OCI-LY1 (cell line): ENCODE data around the gene ATP11A.

Experiments used
- H2AFZ ChIP-seq: fragments of 200-600 bp; sonication (generic), shearing (Covaris generic); 2 replicates; pipeline ENCODE4 v1.6.0; 2014; ENCODE audit warnings: antibody characterized with exemption, mild to moderate bottlenecking, low read length
- H3F3A ChIP-seq: fragments of 200-600 bp; sonication (generic), shearing (Covaris generic); 2 replicates; pipeline ENCODE4 v1.6.0; 2014; ENCODE audit warnings: mild to moderate bottlenecking, antibody characterized with exemption, low read length, moderate library complexity; ENCODE audit not compliant: insufficient read depth
- H3K27ac ChIP-seq: fragments of 200-600 bp; sonication (generic); 2 replicates; pipeline ENCODE4 v1.5.1; 2014; ENCODE audit warnings: low read length, mixed run types, mild to moderate bottlenecking, low read depth; ENCODE audit not compliant: poor library complexity, severe bottlenecking
- H3K27me3 ChIP-seq: fragments of 200-600 bp; sonication (generic); 2 replicates; pipeline ENCODE4 v1.6.0; 2014; ENCODE audit warnings: antibody characterized with exemption, mild to moderate bottlenecking, low read length, moderate library complexity; ENCODE audit not compliant: insufficient read depth
- H3K36me3 ChIP-seq: fragments of 200-600 bp; sonication (generic); 2 replicates; pipeline ENCODE4 v1.6.1; 2014; ENCODE audit warnings: mild to moderate bottlenecking, antibody characterized with exemption, low read length, moderate library complexity, mixed read lengths; ENCODE audit not compliant: insufficient read depth
- H3K4me1 ChIP-seq: fragments of 200-600 bp; sonication (generic); 2 replicates; pipeline ENCODE4 v1.5.1; 2014; ENCODE audit warnings: mild to moderate bottlenecking, low read length, moderate library complexity; ENCODE audit not compliant: insufficient read depth, severe bottlenecking
- H3K4me2 ChIP-seq: fragments of 200-600 bp; sonication (generic), shearing (Covaris generic); 2 replicates; pipeline ENCODE4 v1.6.1; 2014; ENCODE audit warnings: low read length
- H3K4me3 ChIP-seq: fragments of 200-600 bp; sonication (generic); 2 replicates; pipeline ENCODE4 v1.5.1; 2014; ENCODE audit warnings: low read length, low read depth, mild to moderate bottlenecking, mixed read lengths; ENCODE audit not compliant: poor library complexity, severe bottlenecking
- H3K79me2 ChIP-seq: fragments of 200-600 bp; shearing (Covaris generic); 2 replicates; pipeline ENCODE4 v1.6.1; 2016; ENCODE audit warnings: mixed run types, low read length, mixed read lengths; ENCODE audit not compliant: insufficient read depth
- H3K9ac ChIP-seq: fragments of 200-600 bp; sonication (generic), shearing (Covaris generic); 2 replicates; pipeline ENCODE4 v1.6.1; 2014; ENCODE audit warnings: mild to moderate bottlenecking, low read length, mixed read lengths
- H3K9me2 ChIP-seq: fragments of 200-600 bp; sonication (generic), shearing (Covaris generic); 2 replicates; pipeline ENCODE4 v1.6.1; 2014; ENCODE audit warnings: low read depth, mild to moderate bottlenecking, low read length, mixed read lengths
- H3K9me3 ChIP-seq: fragments of 200-600 bp; shearing (Covaris generic); 2 replicates; pipeline ENCODE4 v1.6.1; 2014; ENCODE audit warnings: low read length, mixed read lengths
- H4K20me1 ChIP-seq: fragments of 200-600 bp; sonication (generic), shearing (Covaris generic); 2 replicates; pipeline ENCODE4 v1.6.0; 2016; ENCODE audit warnings: mild to moderate bottlenecking, low read length; ENCODE audit not compliant: insufficient read depth
- CTCF ChIP-seq: fragments of 200-600 bp; sonication (generic), shearing (Covaris generic); IDR thresholded peaks from 2 replicates; pipeline ENCODE4 v1.5.1; 2017; ENCODE audit warnings: mild to moderate bottlenecking, antibody characterized with exemption, low read length, moderate library complexity, mixed read lengths
- EZH2 ChIP-seq: fragments of 200-600 bp; sonication (generic), shearing (Covaris generic); IDR thresholded peaks from 2 replicates; pipeline ENCODE4 v1.8.0; 2017; ENCODE audit warnings: borderline replicate concordance, mixed run types, mild to moderate bottlenecking, antibody characterized with exemption, low read length, moderate library complexity, mixed read lengths

The ATP11A gene

GRCh38 chr13:112751617-112752016, 61.8 kb downstream of the ATP11A start:
- no peak overlapping the region for H3K27ac ChIP-seq
- no peaks in the 10 kb centered on the region for H3K79me2 ChIP-seq
- no peaks in the 10 kb centered on the region for H3K36me3 ChIP-seq
- TF ChIP-seq CTCF (no peak), EZH2 (no peak)
- peaks cover 4% of the 10 kb centered on the region for H3K27me3 ChIP-seq
- no peaks in the 10 kb centered on the region for H3K4me1 ChIP-seq
- H3F3A ChIP-seq, result no peaks in the 10 kb centered on the region
- no peak overlapping the region for H3K9ac ChIP-seq
- H3K9me3 ChIP-seq, result no peaks in the 10 kb centered on the region
- no peak overlapping the region for H2AFZ ChIP-seq
- peaks cover 3% of the 10 kb centered on the region; the same call in 1 of the 2 replicates for H4K20me1 ChIP-seq
- H3K9me2 ChIP-seq, result no peaks in the 10 kb centered on the region
- no peak overlapping the region for H3K4me3 ChIP-seq
- no peak overlapping the region for H3K4me2 ChIP-seq

GRCh38 chr13:112752211-112752610, 62.4 kb downstream of the ATP11A start:
- no peak overlapping the region for H3K9ac ChIP-seq
- H3K27ac ChIP-seq, result no peak overlapping the region
- H3K4me3 ChIP-seq, result no peak overlapping the region
- no peaks in the 10 kb centered on the region for H3K79me2 ChIP-seq
- H4K20me1 ChIP-seq, result peaks cover 3% of the 10 kb centered on the region; the same call in 1 of the 2 replicates
- no peak for TF ChIP-seq CTCF
- TF ChIP-seq EZH2, result no peak
- no peaks in the 10 kb centered on the region for H3K9me2 ChIP-seq
- H3K4me1 ChIP-seq, result no peaks in the 10 kb centered on the region
- no peaks in the 10 kb centered on the region for H3F3A ChIP-seq
- no peak overlapping the region for H3K4me2 ChIP-seq
- H3K36me3 ChIP-seq, result no peaks in the 10 kb centered on the region
- H3K27me3 ChIP-seq, result peaks cover 4% of the 10 kb centered on the region
- no peaks in the 10 kb centered on the region for H3K9me3 ChIP-seq
- H2AFZ ChIP-seq, result no peak overlapping the region

- Histone ChIP-seq H3K27me3 (peaks cover 4% of the 10 kb centered on the region), H2AFZ (no peak overlapping the region), H3K9me2 (no peaks in the 10 kb centered on the region), H3K9me3 (no peaks in the 10 kb centered on the region), H3K9ac (no peak overlapping the region), H3F3A (no peaks in the 10 kb centered on the region), H3K27ac (no peak overlapping the region), H3K79me2 (no peaks in the 10 kb centered on the region), H4K20me1 (peaks cover 3% of the 10 kb centered on the region; the same call in 1 of the 2 replicates), H3K4me1 (no peaks in the 10 kb centered on the region), H3K36me3 (no peaks in the 10 kb centered on the region), H3K4me3 (no peak overlapping the region), H3K4me2 (no peak overlapping the region)
- TF ChIP-seq EZH2 (no peak), CTCF (no peak)
Observed at GRCh38 chr13:112752711-112753541, 63.1 kb downstream of the ATP11A start.
